ENCODE measurements around the gene ZMAT2. TPM values are rescaled to one million over a fixed set of nuclear protein-coding genes. Genes with fewer than 3 reads are reported as not detected.
A peak's percentile ranks its signal among the peaks of the same experiment; 100 is the strongest.

Gene ZMAT2
- total and polyA plus RNA-seq, 10 of the 15 experiments (the other 5 are each of a cell fraction or from before 2014, with no cell fraction given) = 28.1 to 102 (median 42.9) TPM

- TF ChIP-seq EED (IDR thresholded peaks at IDR 0.05; ENCODE audit: low read depth) = no peak
- peak; percentile 64; the same call in 1 of the 3 replicates for TF ChIP-seq POU2F2 (IDR thresholded peaks at IDR 0.05; ENCODE audit: borderline replicate concordance, low read depth, low read length)
- TF ChIP-seq CREB1 (IDR thresholded peaks at IDR 0.05; ENCODE audit: low read depth) = peak; percentile 82
- peak; percentile 100 for TF ChIP-seq E4F1 (IDR thresholded peaks at IDR 0.05; ENCODE audit: borderline replicate concordance, partially characterized antibody)
- no peak for TF ChIP-seq EZH2 (IDR thresholded peaks at IDR 0.05; ENCODE audit: borderline replicate concordance, control insufficient read depth, low read depth, low read length)
- TF ChIP-seq ZNF24 (IDR thresholded peaks at IDR 0.05) = no peak
- TF ChIP-seq ZNF384 (IDR thresholded peaks at IDR 0.05; ENCODE audit: borderline replicate concordance, low read depth, low read length) = no peak
- TF ChIP-seq NKRF (conservative IDR thresholded peaks at IDR 0.05) = 0 out of 2 replicates have a peak, but pooled peaks have one; percentile 18
- 0 out of 2 replicates have a peak, but pooled peaks have one; percentile 11 for TF ChIP-seq PAX5 (IDR thresholded peaks at IDR 0.05; ENCODE audit: borderline replicate concordance, low read depth, low read length)
- peak; percentile 97 for TF ChIP-seq RELB (IDR thresholded peaks at IDR 0.05; ENCODE audit: low read depth)
- TF ChIP-seq MXI1 (IDR thresholded peaks at IDR 0.05; ENCODE audit: low read depth, low read length) = peak; percentile 56; the same call in 1 of the 2 replicates
- peak; percentile 59 for TF ChIP-seq KLF5 (IDR thresholded peaks at IDR 0.05; ENCODE audit: partially characterized antibody)
- peak; percentile 73; the same call in 1 of the 2 replicates for TF ChIP-seq CREM (IDR thresholded peaks at IDR 0.05; ENCODE audit: low read depth)
- peak; percentile 72; the same call in 1 of the 2 replicates for TF ChIP-seq ZBTB40 (IDR thresholded peaks at IDR 0.05; ENCODE audit: borderline replicate concordance)
These were observed at the start of gene ZMAT2 (continued) for GRCh38 chr5:140700177-140701144.
